Fibroblast of lung (primary cell): Measurements from ENCODE around the gene RSPH9. TPM values are rescaled to one million over a fixed set of nuclear protein-coding genes. Genes with fewer than 3 reads are reported as not detected.

Experiments used
- DNase-seq, 2 donors: peaks; one replicate each; pipeline versions ENCODE4 v3.0.0 to v3.0.0-alpha.2; 2010; ENCODE audit warnings: low read depth in 2 of 2
- H2AFZ ChIP-seq: 2 replicates; pipeline ENCODE4 v1.5.1; 2012; ENCODE audit warnings: low read length, control low read depth, inconsistent platforms
- H3K27ac ChIP-seq: 2 replicates; pipeline ENCODE4 v1.5.1; 2011; ENCODE audit warnings: low read length, control low read depth; ENCODE audit not compliant: insufficient read depth
- H3K27me3 ChIP-seq: 2 replicates; pipeline ENCODE4 v1.5.1; 2011; ENCODE audit warnings: mild to moderate bottlenecking, low read length; ENCODE audit not compliant: control insufficient read depth, insufficient read depth
- H3K36me3 ChIP-seq: 2 replicates; pipeline ENCODE4 v1.5.1; 2011; ENCODE audit warnings: low read length; ENCODE audit not compliant: control insufficient read depth, insufficient read depth
- H3K4me1 ChIP-seq: 2 replicates; pipeline ENCODE4 v1.5.1; 2011; ENCODE audit warnings: low read length; ENCODE audit not compliant: control insufficient read depth, insufficient read depth; ENCODE audit errors: extremely low read depth
- H3K4me2 ChIP-seq: 2 replicates; pipeline ENCODE4 v1.5.1; 2011; ENCODE audit warnings: low read length, control low read depth; ENCODE audit not compliant: insufficient read depth; ENCODE audit errors: extremely low read depth
- H3K4me3 ChIP-seq, 4 experiments: fragments of 200-600 bp in 1 of 4; sonication (generic) in 1 of 4; replicated peaks in 1 of 4; 2 replicates each; pipeline ENCODE4 v1.5.1; 2011 to 2016; ENCODE audit warnings: low read length in 4 of 4, low read depth in 3 of 4, mild to moderate bottlenecking in 3 of 4, control low read depth in 2 of 4, inconsistent platforms in 1 of 4, mixed read lengths in 1 of 4; ENCODE audit not compliant: insufficient read depth in 1 of 4; ENCODE audit errors: control extremely low read depth in 1 of 4
- H3K79me2 ChIP-seq: 2 replicates; pipeline ENCODE4 v1.5.1; 2012; ENCODE audit warnings: mild to moderate bottlenecking, low read length, inconsistent platforms; ENCODE audit not compliant: control insufficient read depth, insufficient read depth
- H3K9ac ChIP-seq: 2 replicates; pipeline ENCODE4 v1.5.1; 2011; ENCODE audit warnings: mild to moderate bottlenecking, low read length, control low read depth; ENCODE audit not compliant: insufficient read depth
- H3K9me3 ChIP-seq: 2 replicates; pipeline ENCODE4 v1.5.1; 2012; ENCODE audit warnings: low read depth, low read length; ENCODE audit not compliant: control insufficient read depth, insufficient read depth
- H4K20me1 ChIP-seq: 2 replicates; pipeline ENCODE4 v1.5.1; 2011; ENCODE audit warnings: low read length; ENCODE audit not compliant: control insufficient read depth, insufficient read depth; ENCODE audit errors: extremely low read depth
- CTCF ChIP-seq, 2 donors: IDR thresholded peaks in 1 of 2; conservative IDR thresholded peaks in 1 of 2; 1 replicate in 1 of 2; 2 replicates in 1 of 2; pipeline ENCODE4 v1.5.1; 2011 to 2012; ENCODE audit warnings: low read length in 2 of 2, control low read depth in 1 of 2, inconsistent platforms in 1 of 2, low read depth in 1 of 2, mild to moderate bottlenecking in 1 of 2
- EZH2 ChIP-seq: IDR thresholded peaks from 2 replicates; pipeline ENCODE4 v1.5.1; 2012; ENCODE audit warnings: low read length, control low read depth, mild to moderate bottlenecking; ENCODE audit errors: missing control alignments
- polyA plus RNA-seq, 2 donors: library from polyadenylated mRNA; depleted of rRNA in 1 of 2; stranded (reverse) in 1 of 2; unstranded in 1 of 2; fragments of >200 nt; gene quantifications; 2 replicates each; pipeline ENCODE4 v1.2.1, GENCODE V29; 2011 to 2012; ENCODE audit warnings: missing spikeins in 1 of 2
- total RNA-seq: library from RNA; depleted of rRNA; stranded (reverse); fragments of >200 nt; gene quantifications from 2 replicates; pipeline ENCODE4 v1.2.1, GENCODE V29; 2014

Gene RSPH9
- total and polyA plus RNA-seq, 2 donors (not counting 1 experiment from before 2014, with no cell fraction given): 0.87 to 1.7 TPM

- Histone ChIP-seq H2AFZ (no peak overlapping the region), H3K4me3 (no peak overlapping the region), H3K9ac (no peak overlapping the region), H3K4me1 (peaks cover 2% of the 10 kb centered on the region), H3K4me2 (no peak overlapping the region), H3K79me2 (no peaks in the 10 kb centered on the region), H4K20me1 (no peaks in the 10 kb centered on the region), H3K9me3 (no peaks in the 10 kb centered on the region), H3K27ac (no peak overlapping the region), H3K27me3 (peaks cover 8% of the 10 kb centered on the region), H3K36me3 (no peaks in the 10 kb centered on the region)
- no peak for TF ChIP-seq EZH2
- DNase-seq: no peak
Measured at GRCh38 chr6:43718387-43719105, 73.7 kb downstream of the RSPH9 start.

GRCh38 chr6:43719511-43719910 lies 74.7 kb downstream of the RSPH9 start:
- Histone ChIP-seq H3K9me3 (no peaks in the 10 kb centered on the region), H3K4me3 (no peak overlapping the region), H4K20me1 (no peaks in the 10 kb centered on the region), H3K27me3 (peaks cover 8% of the 10 kb centered on the region), H3K36me3 (no peaks in the 10 kb centered on the region), H3K4me2 (no peak overlapping the region), H3K9ac (no peak overlapping the region), H2AFZ (no peak overlapping the region), H3K79me2 (no peaks in the 10 kb centered on the region), H3K27ac (no peak overlapping the region), H3K4me1 (no peaks in the 10 kb centered on the region)
- no peak for DNase-seq
- TF ChIP-seq CTCF (conservative IDR thresholded peaks at IDR 0.05 in 1 of 2, IDR thresholded peaks at IDR 0.05 in 1 of 2; ENCODE audit: low read depth in 1 of 2, low read length in 2 of 2) (no peak), EZH2 (no peak)

DNA sequence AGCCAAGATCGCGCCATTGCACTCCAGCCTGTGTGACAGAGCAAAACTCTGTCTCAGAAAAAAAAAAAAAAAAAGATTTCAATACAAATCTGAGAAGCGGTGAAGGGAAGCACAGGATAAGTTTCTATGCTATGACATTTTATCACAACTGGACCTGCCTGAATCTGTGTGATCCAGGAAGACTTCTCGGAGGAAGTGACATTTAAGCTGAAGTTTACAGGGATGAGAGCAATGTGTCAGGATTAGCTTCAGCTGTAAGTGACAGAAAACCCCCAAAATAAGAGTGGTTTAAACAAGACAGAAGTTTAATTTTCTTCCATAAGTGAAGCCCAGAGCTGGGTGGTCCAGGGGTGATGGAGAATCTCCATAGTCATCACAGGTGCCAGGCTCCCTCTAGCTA lies 76.2 kb downstream of the RSPH9 start:
- Histone ChIP-seq H3K27me3 (peaks cover 8% of the 10 kb centered on the region), H2AFZ (no peak overlapping the region), H4K20me1 (no peaks in the 10 kb centered on the region), H3K79me2 (no peaks in the 10 kb centered on the region), H3K4me3 (no peak overlapping the region), H3K36me3 (no peaks in the 10 kb centered on the region), H3K9me3 (no peaks in the 10 kb centered on the region), H3K4me1 (peaks cover 7% of the 10 kb centered on the region), H3K4me2 (no peak overlapping the region), H3K27ac (no peak overlapping the region), H3K9ac (no peak overlapping the region)
- DNase-seq: no peak
- TF ChIP-seq CTCF (conservative IDR thresholded peaks at IDR 0.05 in 1 of 2, IDR thresholded peaks at IDR 0.05 in 1 of 2; ENCODE audit: low read depth in 1 of 2, low read length in 2 of 2): no peak
- no peak for TF ChIP-seq EZH2

Other genes starting within 250 kb of the RSPH9 start
- 16.7 and 23.1 TPM in 2 replicates for gene ABCC10, start 217.5 kb upstream of the RSPH9 start, total RNA-seq
- 8.9 and 9.3 TPM in 2 replicates for gene ABCC10, start 217.5 kb upstream of the RSPH9 start, polyA plus RNA-seq
- gene DLK2, start 189.5 kb upstream of the RSPH9 start, total RNA-seq: under 0.01 and 0.17 TPM in 2 replicates
- 0.23 and 0.50 TPM in 2 replicates for gene DLK2, start 189.5 kb upstream of the RSPH9 start, polyA plus RNA-seq
- 7.4 and 8.9 TPM in 2 replicates for gene TJAP1, start 167.5 kb upstream of the RSPH9 start, total RNA-seq
- gene TJAP1, start 167.5 kb upstream of the RSPH9 start, polyA plus RNA-seq: 18.9 and 22.9 TPM in 2 replicates
- gene LRRC73, start 134.7 kb upstream of the RSPH9 start, total RNA-seq: 0.26 and 0.33 TPM in 2 replicates
- 0.17 and 0.18 TPM in 2 replicates for gene LRRC73, start 134.7 kb upstream of the RSPH9 start, polyA plus RNA-seq
- gene YIPF3, start 128.1 kb upstream of the RSPH9 start, total RNA-seq: 83.7 and 106 TPM in 2 replicates
- 173 TPM in 2 replicates for gene YIPF3, start 128.1 kb upstream of the RSPH9 start, polyA plus RNA-seq
- gene POLR1C, start 127.9 kb upstream of the RSPH9 start, total RNA-seq: 27.4 and 32.4 TPM in 2 replicates
- gene POLR1C, start 127.9 kb upstream of the RSPH9 start, polyA plus RNA-seq: 39.7 and 55.2 TPM in 2 replicates
- 18.2 and 20.5 TPM in 2 replicates for gene XPO5, start 69.0 kb upstream of the RSPH9 start, total RNA-seq
- 21.7 and 26.1 TPM in 2 replicates for gene XPO5, start 69.0 kb upstream of the RSPH9 start, polyA plus RNA-seq
- gene POLH, start 68.9 kb upstream of the RSPH9 start, total RNA-seq: 19.5 and 21.8 TPM in 2 replicates
- gene POLH, start 68.9 kb upstream of the RSPH9 start, polyA plus RNA-seq: 19.0 and 22.5 TPM in 2 replicates
- gene GTPBP2, start 15.8 kb upstream of the RSPH9 start, total RNA-seq: 111 and 174 TPM in 2 replicates
- gene GTPBP2, start 15.8 kb upstream of the RSPH9 start, polyA plus RNA-seq: 44.4 and 45.2 TPM in 2 replicates
- gene MAD2L1BP, start 9.2 kb upstream of the RSPH9 start, total RNA-seq: 19.2 and 19.3 TPM in 2 replicates
- 34.5 and 39.0 TPM in 2 replicates for gene MAD2L1BP, start 9.2 kb upstream of the RSPH9 start, polyA plus RNA-seq
- gene MRPS18A, start 42.8 kb downstream of the RSPH9 start, total RNA-seq: 39.3 and 42.1 TPM in 2 replicates
- 31.8 and 43.7 TPM in 2 replicates for gene MRPS18A, start 42.8 kb downstream of the RSPH9 start, polyA plus RNA-seq
- gene VEGFA, start 125.2 kb downstream of the RSPH9 start, total RNA-seq: 150 and 208 TPM in 2 replicates
- 68.0 and 111 TPM in 2 replicates for gene VEGFA, start 125.2 kb downstream of the RSPH9 start, polyA plus RNA-seq